ENCODE measurements around the gene UBE2E3. TPM values are rescaled to one million over a fixed set of nuclear protein-coding genes. Genes with fewer than 3 reads are reported as not detected.

Gene UBE2E3
- total RNA-seq, 5 donors from 2014 or later (not counting 1 experiment from before 2014, with no cell fraction given) = 21.2 to 25.2 (median 21.3) TPM

DNA sequence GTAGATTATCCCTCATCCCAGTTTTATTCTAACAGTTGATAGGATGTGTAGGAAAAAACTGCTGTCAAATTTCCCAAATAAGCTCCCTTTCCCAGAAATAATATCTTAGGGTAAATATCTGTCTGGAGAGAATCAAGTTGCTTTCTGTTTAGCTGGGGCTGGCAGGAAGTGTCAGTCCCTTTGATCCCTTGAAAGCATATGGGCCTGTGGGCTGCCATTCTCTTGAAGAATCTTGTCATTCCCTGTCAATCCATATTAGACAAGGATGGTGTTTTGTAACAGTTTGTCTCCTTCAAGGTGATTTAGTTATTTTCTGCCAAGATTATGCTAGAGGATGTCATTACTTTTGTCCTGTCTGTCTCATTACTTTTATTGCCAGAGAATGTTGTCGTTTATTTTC lies 37.1 kb upstream of the UBE2E3 start:
- Mint-ChIP-seq H3K27ac (no peak overlapping the region), H3K9me3 (no peaks in the 10 kb centered on the region), H3K27me3 (peaks cover 12 to 22% of the 10 kb centered on the region in 2 donors), H3K4me3 (no peak overlapping the region), H3K4me1 (peaks cover 0 to 8% (median 3%) of the 10 kb centered on the region in 3 donors), H3K36me3 (no peaks in the 10 kb centered on the region)
- CTCF ChIA-PET = interaction anchor here in 1 of 2 donors (1.3 kb wide), 1 partner anchor 37 kb away, joined by 6 read pairs; the partner anchor contains the start of gene UBE2E3
- H3K4me1 ChIP-seq (ENCODE audit: control insufficient read depth in 1 of 2, extremely low read depth in 1 of 2, insufficient read depth in 2 of 2, low read length in 2 of 2) = no peaks in the 10 kb centered on the region
- H3K36me3 ChIP-seq (ENCODE audit: control insufficient read depth in 2 of 2, extremely low read depth in 1 of 2, insufficient read depth in 1 of 2, low read length in 1 of 2) = no peaks in the 10 kb centered on the region
- DNase-seq (no peak), ATAC-seq (replicated peaks in 1 of 4) (no peak)
- H3K27me3 ChIP-seq (replicated peaks in 1 of 2; ENCODE audit: control insufficient read depth in 2 of 2, extremely low read depth in 1 of 2, insufficient read depth in 2 of 2, low read length in 1 of 2) = no peaks in the 10 kb centered on the region
- H3K9me3 ChIP-seq = no peaks in the 10 kb centered on the region
- POLR2A ChIA-PET = no interaction called here
- WGBS (ENCODE audit: insufficient coverage) = no CpG with 5 or more reads among the region's 1 CpG
- no peak overlapping the region for H3K4me3 ChIP-seq (ENCODE audit: control insufficient read depth in 1 of 2, extremely low read depth in 1 of 2, low read length in 1 of 2)
- H3K27ac ChIP-seq (ENCODE audit: low read length) = no peak overlapping the region

- no CpG with 5 or more reads among the region's 3 CpGs for WGBS (ENCODE audit: insufficient coverage)
- ChIA-PET CTCF (no interaction called here), POLR2A (interaction anchor here in 1 of 2 donors (0.6 kb wide), 1 partner anchor 77 kb away, joined by 3 read pairs; no protein-coding TSS in a partner anchor)
- no peak overlapping the region for H3K27ac Mint-ChIP-seq
- Histone ChIP-seq H3K4me1 (ENCODE audit: control insufficient read depth in 1 of 2, extremely low read depth in 1 of 2, insufficient read depth in 2 of 2, low read length in 2 of 2) (no peaks in the 10 kb centered on the region), H3K27ac (ENCODE audit: low read length) (no peak overlapping the region), H3K4me3 (ENCODE audit: control insufficient read depth in 1 of 2, extremely low read depth in 1 of 2, low read length in 1 of 2) (no peak overlapping the region), H3K9me3 (no peaks in the 10 kb centered on the region), H3K27me3 (replicated peaks in 1 of 2; ENCODE audit: control insufficient read depth in 2 of 2, extremely low read depth in 1 of 2, insufficient read depth in 2 of 2, low read length in 1 of 2) (no peaks in the 10 kb centered on the region), H3K36me3 (ENCODE audit: control insufficient read depth in 2 of 2, extremely low read depth in 1 of 2, insufficient read depth in 1 of 2, low read length in 1 of 2) (no peaks in the 10 kb centered on the region)
- ATAC-seq (replicated peaks in 1 of 4) (no peak), DNase-seq (no peak)
- H3K4me1 Mint-ChIP-seq = peaks cover 0 to 1% (median 0%) of the 10 kb centered on the region in 3 donors
- H3K9me3 Mint-ChIP-seq = no peaks in the 10 kb centered on the region
- no peaks in the 10 kb centered on the region for H3K36me3 Mint-ChIP-seq
- peaks cover 10 to 20% of the 10 kb centered on the region in 2 donors for H3K27me3 Mint-ChIP-seq
- H3K4me3 Mint-ChIP-seq = no peak overlapping the region
Observed at GRCh38 chr2:180944372-180944771, 36.0 kb upstream of the UBE2E3 start.

DNA sequence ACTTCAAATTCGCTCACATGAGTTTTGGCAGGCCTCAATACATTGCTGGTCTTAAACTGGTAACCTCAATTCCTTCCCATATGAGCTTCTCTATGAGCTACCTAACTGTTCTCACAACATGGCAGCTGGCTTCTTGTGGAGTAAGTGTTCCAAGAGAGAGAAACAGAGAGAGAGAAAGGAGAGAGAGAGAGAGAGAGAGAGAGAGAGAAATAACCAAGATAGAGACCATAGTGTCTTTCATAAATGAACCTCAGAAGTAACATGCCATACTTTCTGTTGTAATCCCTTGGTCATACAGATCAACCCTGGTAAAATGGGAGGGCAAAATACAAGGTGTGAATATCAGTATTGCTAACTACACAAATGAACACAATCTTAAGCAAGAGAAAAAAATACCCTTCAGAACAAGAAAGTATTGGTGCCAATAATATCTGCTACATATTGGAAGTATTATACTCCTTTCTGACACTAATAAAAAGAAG lies 33.2 kb upstream of the UBE2E3 start:
- H3K4me1 ChIP-seq (ENCODE audit: control insufficient read depth in 1 of 2, extremely low read depth in 1 of 2, insufficient read depth in 2 of 2, low read length in 2 of 2) = no peaks in the 10 kb centered on the region
- ChIA-PET POLR2A (interaction anchor here in 1 of 2 donors (0.5 kb wide), 1 partner anchor 15 kb away, joined by 3 read pairs; no protein-coding TSS in a partner anchor), CTCF (no interaction called here)
- H3K36me3 Mint-ChIP-seq = no peaks in the 10 kb centered on the region
- no peaks in the 10 kb centered on the region for H3K9me3 Mint-ChIP-seq
- no peak for DNase-seq
- H3K36me3 ChIP-seq (ENCODE audit: control insufficient read depth in 2 of 2, extremely low read depth in 1 of 2, insufficient read depth in 1 of 2, low read length in 1 of 2) = no peaks in the 10 kb centered on the region
- H3K27ac ChIP-seq (ENCODE audit: low read length) = no peak overlapping the region
- no peaks in the 10 kb centered on the region for H3K4me1 Mint-ChIP-seq
- no CpG with 5 or more reads among the region's 1 CpG for WGBS (ENCODE audit: insufficient coverage)
- no peak overlapping the region for H3K4me3 Mint-ChIP-seq
- H3K27ac Mint-ChIP-seq = no peak overlapping the region
- H3K9me3 ChIP-seq = no peaks in the 10 kb centered on the region
- no peak overlapping the region for H3K4me3 ChIP-seq (ENCODE audit: control insufficient read depth in 1 of 2, extremely low read depth in 1 of 2, low read length in 1 of 2)
- peaks cover 17 to 27% of the 10 kb centered on the region in 2 donors for H3K27me3 Mint-ChIP-seq
- no peak for ATAC-seq (replicated peaks in 1 of 4)
- no peaks in the 10 kb centered on the region for H3K27me3 ChIP-seq (replicated peaks in 1 of 2; ENCODE audit: control insufficient read depth in 2 of 2, extremely low read depth in 1 of 2, insufficient read depth in 2 of 2, low read length in 1 of 2)

DNA sequence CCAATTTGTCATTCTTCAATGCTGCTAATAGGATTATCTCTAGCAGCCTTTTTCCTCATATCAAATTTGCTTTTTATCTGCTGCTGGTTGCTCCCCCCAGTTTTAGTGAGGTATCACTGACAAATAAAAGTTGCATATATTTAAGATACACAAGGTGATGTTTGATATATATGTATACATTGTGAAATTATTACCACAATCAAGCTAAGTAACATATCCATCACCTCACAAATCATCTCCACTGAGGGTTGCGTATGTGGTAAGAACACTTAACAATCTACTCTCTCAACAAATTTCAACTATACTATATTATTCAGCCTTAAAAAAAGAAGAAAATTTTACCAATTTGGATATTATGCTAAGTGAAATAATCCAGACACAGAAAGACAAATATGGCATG lies 30.5 kb upstream of the UBE2E3 start:
- Histone ChIP-seq H3K4me1 (ENCODE audit: control insufficient read depth in 1 of 2, extremely low read depth in 1 of 2, insufficient read depth in 2 of 2, low read length in 2 of 2) (no peaks in the 10 kb centered on the region), H3K9me3 (no peaks in the 10 kb centered on the region), H3K36me3 (ENCODE audit: control insufficient read depth in 2 of 2, extremely low read depth in 1 of 2, insufficient read depth in 1 of 2, low read length in 1 of 2) (no peaks in the 10 kb centered on the region), H3K27ac (ENCODE audit: low read length) (no peak overlapping the region), H3K27me3 (replicated peaks in 1 of 2; ENCODE audit: control insufficient read depth in 2 of 2, extremely low read depth in 1 of 2, insufficient read depth in 2 of 2, low read length in 1 of 2) (no peaks in the 10 kb centered on the region), H3K4me3 (ENCODE audit: control insufficient read depth in 1 of 2, extremely low read depth in 1 of 2, low read length in 1 of 2) (no peak overlapping the region)
- Mint-ChIP-seq H3K4me1 (no peaks in the 10 kb centered on the region), H3K4me3 (no peak overlapping the region), H3K9me3 (no peaks in the 10 kb centered on the region), H3K27me3 (peaks cover 17 to 28% of the 10 kb centered on the region in 2 donors), H3K36me3 (no peaks in the 10 kb centered on the region), H3K27ac (no peak overlapping the region)
- DNase-seq (no peak), ATAC-seq (replicated peaks in 1 of 4) (no peak)
- CTCF ChIA-PET = no interaction called here
- POLR2A ChIA-PET = no interaction called here
- no CpG with 5 or more reads among the region's 1 CpG for WGBS (ENCODE audit: insufficient coverage)

GRCh38 chr2:180952082-180952481 lies 28.3 kb upstream of the UBE2E3 start:
- 40% methylated on average over 1 of the region's 2 CpGs for WGBS (ENCODE audit: insufficient coverage)
- no peaks in the 10 kb centered on the region for H3K27me3 ChIP-seq (replicated peaks in 1 of 2; ENCODE audit: control insufficient read depth in 2 of 2, extremely low read depth in 1 of 2, insufficient read depth in 2 of 2, low read length in 1 of 2)
- Mint-ChIP-seq H3K27ac (no peak overlapping the region), H3K4me3 (no peak overlapping the region), H3K27me3 (peaks cover 13 to 26% of the 10 kb centered on the region in 2 donors), H3K4me1 (no peaks in the 10 kb centered on the region), H3K9me3 (no peaks in the 10 kb centered on the region), H3K36me3 (no peaks in the 10 kb centered on the region)
- no peaks in the 10 kb centered on the region for H3K36me3 ChIP-seq (ENCODE audit: control insufficient read depth in 2 of 2, extremely low read depth in 1 of 2, insufficient read depth in 1 of 2, low read length in 1 of 2)
- ChIA-PET CTCF (no interaction called here), POLR2A (interaction anchor here in 1 of 2 donors (0.6 kb wide), 1 partner anchor 15 kb away, joined by 6 read pairs; no protein-coding TSS in a partner anchor)
- DNase-seq (no peak), ATAC-seq (replicated peaks in 1 of 4) (no peak)
- no peaks in the 10 kb centered on the region for H3K9me3 ChIP-seq
- no peak overlapping the region for H3K27ac ChIP-seq (ENCODE audit: low read length)
- no peaks in the 10 kb centered on the region for H3K4me1 ChIP-seq (ENCODE audit: control insufficient read depth in 1 of 2, extremely low read depth in 1 of 2, insufficient read depth in 2 of 2, low read length in 2 of 2)
- no peak overlapping the region for H3K4me3 ChIP-seq (ENCODE audit: control insufficient read depth in 1 of 2, extremely low read depth in 1 of 2, low read length in 1 of 2)

DNA sequence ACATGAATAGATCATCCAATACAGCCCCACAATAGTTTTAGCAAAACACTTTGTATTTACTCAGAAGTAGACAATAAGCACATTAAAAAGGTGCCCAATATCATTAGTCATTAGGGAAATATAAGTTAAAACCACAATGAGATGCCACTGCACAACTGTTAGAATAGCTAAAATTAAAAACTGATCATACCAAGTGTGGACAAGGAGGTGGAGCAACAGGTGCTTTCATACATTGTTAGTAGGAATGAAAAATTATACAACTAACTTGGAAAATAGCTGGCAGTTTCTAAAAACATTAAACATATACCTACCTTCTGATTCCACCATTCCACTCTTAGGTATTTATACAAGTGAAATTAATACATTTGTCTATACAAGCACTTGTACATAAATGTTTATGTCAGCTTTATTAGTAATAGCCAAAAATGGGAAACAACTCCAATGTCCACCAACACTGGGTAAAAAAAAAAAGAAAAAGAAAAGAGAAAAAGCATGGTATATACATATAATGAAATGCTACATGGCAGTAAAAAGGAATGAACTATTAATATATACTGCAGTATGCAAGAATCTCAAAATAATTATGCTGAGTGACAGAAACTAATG lies 27.6 kb upstream of the UBE2E3 start:
- Histone ChIP-seq H3K36me3 (ENCODE audit: control insufficient read depth in 2 of 2, extremely low read depth in 1 of 2, insufficient read depth in 1 of 2, low read length in 1 of 2) (no peaks in the 10 kb centered on the region), H3K4me1 (ENCODE audit: control insufficient read depth in 1 of 2, extremely low read depth in 1 of 2, insufficient read depth in 2 of 2, low read length in 2 of 2) (no peaks in the 10 kb centered on the region), H3K27me3 (replicated peaks in 1 of 2; ENCODE audit: control insufficient read depth in 2 of 2, extremely low read depth in 1 of 2, insufficient read depth in 2 of 2, low read length in 1 of 2) (no peaks in the 10 kb centered on the region), H3K9me3 (no peaks in the 10 kb centered on the region), H3K4me3 (ENCODE audit: control insufficient read depth in 1 of 2, extremely low read depth in 1 of 2, low read length in 1 of 2) (no peak overlapping the region), H3K27ac (ENCODE audit: low read length) (no peak overlapping the region)
- ATAC-seq (replicated peaks in 1 of 4) (no peak), DNase-seq (no peak)
- Mint-ChIP-seq H3K36me3 (no peaks in the 10 kb centered on the region), H3K27ac (no peak overlapping the region), H3K4me3 (no peak overlapping the region), H3K27me3 (peaks cover 15 to 29% of the 10 kb centered on the region in 2 donors), H3K9me3 (no peaks in the 10 kb centered on the region), H3K4me1 (no peaks in the 10 kb centered on the region)
- CTCF ChIA-PET = interaction anchor here in 1 of 2 donors (0.5 kb wide), 1 partner anchor 28 kb away, joined by 3 read pairs; no protein-coding TSS in a partner anchor
- POLR2A ChIA-PET = interaction anchor here (0.6 to 0.7 kb wide), 4 partner anchors 8 to 66 kb away, joined by 3 to 6 read pairs (median 4); no protein-coding TSS in a partner anchor
